Measurements from ENCODE around the gene CADPS. TPM values are rescaled to one million over a fixed set of nuclear protein-coding genes. Genes with fewer than 3 reads are reported as not detected.

Gene CADPS
- total RNA-seq (0.58 TPM), polyA plus RNA-seq (ENCODE audit: insufficient read depth in 1 of 8, insufficient read length in 8 of 8, low replicate concordance in 1 of 8) (1 to 10 TPM in 6 of 8 donors, under 1 TPM in 2; 0.47 to 4.4 (median 1.7) TPM)
- long read RNA-seq, donor 1 = 0 reads
- long read RNA-seq, donor 2 = 0 reads
- long read RNA-seq, donor 3 = 0 reads
- long read RNA-seq, donor 4 = 0 reads
- long read RNA-seq, donor 5 = 0 reads
- long read RNA-seq, donor 6, full-length matches to known transcripts = 1 of 1 reads
- long read RNA-seq, donor 6, partial matches to known transcripts = 0 of 1 reads
- long read RNA-seq, donor 6, other reads (novel, unspliced or antisense) = 0 of 1 reads
- long read RNA-seq, donor 7 = 0 reads
- long read RNA-seq, donor 8 = 0 reads
- long read RNA-seq, donor 9 = 0 reads
- long read RNA-seq, donor 10 = 0 reads
- long read RNA-seq, donor 11 = 0 reads

DNA sequence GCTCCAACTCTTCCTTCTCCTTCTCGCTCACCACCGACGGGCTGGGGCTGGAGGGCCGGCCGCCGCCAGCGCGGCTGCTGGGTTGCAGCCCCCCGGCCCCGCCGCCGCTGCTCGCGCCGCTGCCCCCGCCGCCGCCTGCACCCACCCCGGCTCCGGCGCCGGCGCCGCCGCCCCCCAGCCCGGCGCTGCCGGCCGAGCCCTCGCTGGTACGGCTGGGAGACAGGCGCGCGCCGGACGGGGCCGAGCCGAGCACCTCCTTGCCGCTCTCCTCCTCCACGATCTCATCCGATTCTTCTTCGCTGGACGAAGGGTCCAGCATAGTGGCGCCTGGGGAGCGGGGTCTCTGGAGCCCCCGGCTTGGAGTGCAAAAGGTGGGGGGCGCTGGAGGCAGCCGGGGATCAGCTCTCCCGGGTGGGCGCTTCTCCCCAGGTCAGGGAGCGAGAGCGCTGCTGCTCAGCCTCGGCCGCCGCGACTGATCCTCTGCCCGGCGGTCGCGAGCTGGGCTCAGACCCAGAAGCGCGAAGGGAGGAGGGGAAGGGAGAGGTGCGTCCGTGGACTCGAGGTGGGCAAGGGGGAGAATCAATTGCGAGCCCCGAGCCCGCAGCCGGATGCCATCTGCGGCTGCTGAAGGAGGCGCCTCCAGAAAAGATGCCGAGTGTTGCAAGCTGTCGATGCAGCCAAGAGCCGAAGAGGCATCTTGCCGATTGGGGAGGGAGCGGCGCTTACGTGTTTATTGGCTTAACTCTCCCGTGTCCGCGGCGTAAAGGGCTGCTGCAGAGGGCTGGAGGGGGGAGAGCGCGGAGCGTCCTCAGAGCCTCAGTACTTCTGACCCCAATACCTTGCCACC, at the start of gene CADPS:
Gene CADPS (minus strand): TSS at position 706 of the 847 bp plus-strand sequence. CDS start 387 bp downstream, at position 319.
- peak within 1 kb of the TSS; percentile 36 for H3K4me3 ChIP-seq (ENCODE audit: low read length)
- peaks cover 30% of the 10 kb centered on the region for H3K27me3 ChIP-seq (ENCODE audit: control insufficient read depth, insufficient read depth, low read length)
- H3K36me3 ChIP-seq (ENCODE audit: control insufficient read depth, insufficient read depth, low read length) = no peaks in the 10 kb centered on the region
- peaks cover 6% of the 10 kb centered on the region for H3K9me3 ChIP-seq (replicated peaks; ENCODE audit: control insufficient read depth, low read depth, low read length)
- DNase-seq = peak; percentile 22
- H3K4me1 ChIP-seq (ENCODE audit: control insufficient read depth, insufficient read depth, low read length) = peaks cover 16% of the 10 kb centered on the region
- no peak within 1 kb of the TSS for H3K27ac ChIP-seq (ENCODE audit: low read length)
- WGBS (ENCODE audit: insufficient coverage) = under 1% methylated on average over 77 of the region's 85 CpGs

DNA sequence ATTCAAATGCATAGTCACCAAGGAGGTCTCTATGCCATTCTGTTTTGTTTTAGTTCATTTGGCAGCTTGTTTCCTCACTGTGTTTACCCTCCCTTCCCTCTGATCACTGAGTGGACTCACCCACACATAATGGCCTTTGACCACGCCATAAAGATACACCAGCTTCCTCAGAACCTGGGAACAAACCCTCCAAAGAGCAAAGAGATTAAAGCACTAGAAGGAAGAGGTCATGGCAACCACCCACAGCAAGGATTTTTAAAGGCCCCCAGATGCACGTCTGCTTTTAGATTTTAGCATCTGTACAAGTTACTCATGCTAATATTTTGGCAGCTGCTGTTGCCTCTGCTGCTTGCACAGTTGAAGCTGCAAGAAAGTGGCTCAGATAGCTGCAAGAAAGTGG, 47.9 kb upstream of the CADPS start:
- H3K4me1 ChIP-seq (ENCODE audit: control insufficient read depth, insufficient read depth, low read length) = no peaks in the 10 kb centered on the region
- no peaks in the 10 kb centered on the region for H3K36me3 ChIP-seq (ENCODE audit: control insufficient read depth, insufficient read depth, low read length)
- no peak overlapping the region for H3K4me3 ChIP-seq (ENCODE audit: low read length)
- H3K9me3 ChIP-seq (replicated peaks; ENCODE audit: control insufficient read depth, low read depth, low read length) = no peaks in the 10 kb centered on the region
- 33% methylated on average over 1 of the region's 2 CpGs for WGBS (ENCODE audit: insufficient coverage)
- H3K27ac ChIP-seq (ENCODE audit: low read length) = no peak overlapping the region
- H3K27me3 ChIP-seq (ENCODE audit: control insufficient read depth, insufficient read depth, low read length) = no peaks in the 10 kb centered on the region
- peak; percentile 53 for DNase-seq

DNA sequence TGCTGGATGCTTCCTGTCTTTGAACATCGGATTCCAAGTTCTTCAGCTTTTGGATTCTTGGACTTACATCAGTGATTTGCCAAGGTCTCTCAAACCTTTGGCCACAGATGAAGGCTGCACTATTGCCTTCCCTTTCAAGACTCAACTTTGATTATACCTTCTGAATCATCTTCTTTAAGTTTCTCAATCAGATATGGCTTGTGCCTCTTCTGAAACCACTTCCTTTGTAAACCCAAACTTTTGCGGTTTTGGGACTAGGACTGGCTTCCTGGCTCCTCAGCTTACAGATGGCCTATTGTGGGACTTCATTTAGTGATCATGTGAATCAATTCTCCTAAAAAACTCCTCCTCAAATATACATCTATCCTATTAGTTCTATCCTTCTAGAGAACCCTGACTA, 47.1 kb upstream of the CADPS start:
- no peaks in the 10 kb centered on the region for H3K4me1 ChIP-seq (ENCODE audit: control insufficient read depth, insufficient read depth, low read length)
- H3K9me3 ChIP-seq (replicated peaks; ENCODE audit: control insufficient read depth, low read depth, low read length) = no peaks in the 10 kb centered on the region
- no peaks in the 10 kb centered on the region for H3K27me3 ChIP-seq (ENCODE audit: control insufficient read depth, insufficient read depth, low read length)
- no peaks in the 10 kb centered on the region for H3K36me3 ChIP-seq (ENCODE audit: control insufficient read depth, insufficient read depth, low read length)
- DNase-seq = no peak
- 67% methylated on average over 1 of the region's 2 CpGs for WGBS (ENCODE audit: insufficient coverage)
- no peak overlapping the region for H3K4me3 ChIP-seq (ENCODE audit: low read length)
- H3K27ac ChIP-seq (ENCODE audit: low read length) = no peak overlapping the region

DNA sequence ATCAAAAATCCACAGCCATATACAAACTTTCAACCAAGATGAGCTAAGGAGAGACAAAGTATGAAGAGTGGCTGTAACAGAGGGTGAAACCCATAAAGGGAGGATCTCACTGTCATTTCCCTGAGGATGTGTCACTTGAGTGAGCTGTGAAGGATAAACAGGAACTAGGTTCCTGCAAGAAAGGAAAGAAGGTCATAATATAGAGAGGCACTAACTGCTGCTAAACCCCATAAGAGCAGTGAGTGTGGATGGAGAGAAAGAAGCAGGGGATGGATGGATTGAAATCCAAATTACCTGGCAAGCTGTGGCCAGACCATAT, 45.2 kb upstream of the CADPS start:
- no peaks in the 10 kb centered on the region for H3K9me3 ChIP-seq (replicated peaks; ENCODE audit: control insufficient read depth, low read depth, low read length)
- H3K36me3 ChIP-seq (ENCODE audit: control insufficient read depth, insufficient read depth, low read length) = no peaks in the 10 kb centered on the region
- no peak overlapping the region for H3K27ac ChIP-seq (ENCODE audit: low read length)
- no peak for DNase-seq
- no peak overlapping the region for H3K4me3 ChIP-seq (ENCODE audit: low read length)
- H3K27me3 ChIP-seq (ENCODE audit: control insufficient read depth, insufficient read depth, low read length) = no peaks in the 10 kb centered on the region
- H3K4me1 ChIP-seq (ENCODE audit: control insufficient read depth, insufficient read depth, low read length) = no peaks in the 10 kb centered on the region

DNA sequence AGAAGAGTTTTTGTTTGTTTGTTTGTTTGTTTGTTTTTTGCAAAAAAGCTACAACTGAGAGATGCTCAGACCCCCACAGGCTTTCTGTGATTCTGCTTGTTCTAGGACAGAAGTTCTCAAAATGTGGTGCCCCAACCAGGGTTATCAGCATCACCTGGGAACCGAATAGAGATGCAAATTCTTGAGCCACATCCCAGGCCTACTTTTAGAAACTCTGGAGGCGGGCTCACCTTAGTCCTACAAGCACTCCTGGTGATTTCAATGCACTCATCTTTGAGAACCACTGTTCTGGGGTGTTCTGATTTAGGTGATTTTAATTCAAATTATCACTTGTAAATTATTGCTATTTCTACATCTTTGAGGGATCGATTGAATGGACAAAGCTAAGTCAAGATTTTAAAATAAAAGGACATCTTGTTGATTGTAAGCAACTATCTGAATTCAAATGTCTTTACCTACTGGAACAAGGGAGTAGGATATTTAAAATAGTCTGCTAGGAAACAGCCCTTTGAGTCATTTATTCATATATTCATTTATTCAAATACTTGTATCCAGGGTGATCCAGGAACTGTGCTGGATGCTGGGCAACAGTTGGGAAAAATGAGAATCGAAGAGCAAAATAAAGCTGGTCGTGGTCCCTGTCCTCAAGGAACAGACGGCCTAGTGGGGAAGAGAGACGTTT, 44.7 kb upstream of the CADPS start:
- WGBS (ENCODE audit: insufficient coverage) = no CpG with 5 or more reads among the region's 7 CpGs
- H3K27me3 ChIP-seq (ENCODE audit: control insufficient read depth, insufficient read depth, low read length) = no peaks in the 10 kb centered on the region

DNA sequence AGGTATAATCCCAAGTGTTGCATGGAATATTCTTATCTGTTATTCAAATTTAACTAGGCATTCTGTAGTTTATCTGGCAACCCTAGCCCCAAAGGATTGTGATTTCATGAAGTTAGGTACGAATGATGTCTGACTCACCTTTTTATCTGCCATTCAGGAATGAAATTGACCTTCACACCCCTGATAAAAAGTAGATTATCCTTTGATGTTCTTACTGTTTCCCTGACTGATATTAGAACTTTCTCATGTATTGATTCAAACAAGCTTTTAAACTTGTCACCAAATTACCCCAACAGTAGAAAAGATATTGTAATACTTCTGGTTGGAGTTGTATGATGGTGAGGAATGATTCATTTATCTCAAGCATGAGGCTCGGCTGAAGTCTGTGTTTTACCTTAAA, 43.6 kb upstream of the CADPS start:
- Histone ChIP-seq H3K4me3 (ENCODE audit: low read length) (no peak overlapping the region), H3K27ac (ENCODE audit: low read length) (no peak overlapping the region), H3K9me3 (replicated peaks; ENCODE audit: control insufficient read depth, low read depth, low read length) (no peaks in the 10 kb centered on the region), H3K27me3 (ENCODE audit: control insufficient read depth, insufficient read depth, low read length) (no peaks in the 10 kb centered on the region), H3K4me1 (ENCODE audit: control insufficient read depth, insufficient read depth, low read length) (no peaks in the 10 kb centered on the region), H3K36me3 (ENCODE audit: control insufficient read depth, insufficient read depth, low read length) (no peaks in the 10 kb centered on the region)
- no peak for DNase-seq
- whole genome bisulfite sequencing (ENCODE audit: insufficient coverage) = no CpG with 5 or more reads among the region's 2 CpGs

More for the DNA sequence above, 44.7 kb upstream of the CADPS start:
- Histone ChIP-seq H3K27ac (ENCODE audit: low read length) (no peak overlapping the region), H3K9me3 (replicated peaks; ENCODE audit: control insufficient read depth, low read depth, low read length) (no peaks in the 10 kb centered on the region), H3K4me1 (ENCODE audit: control insufficient read depth, insufficient read depth, low read length) (no peaks in the 10 kb centered on the region), H3K36me3 (ENCODE audit: control insufficient read depth, insufficient read depth, low read length) (no peaks in the 10 kb centered on the region), H3K4me3 (ENCODE audit: low read length) (no peak overlapping the region)
- no peak for DNase-seq

DNA sequence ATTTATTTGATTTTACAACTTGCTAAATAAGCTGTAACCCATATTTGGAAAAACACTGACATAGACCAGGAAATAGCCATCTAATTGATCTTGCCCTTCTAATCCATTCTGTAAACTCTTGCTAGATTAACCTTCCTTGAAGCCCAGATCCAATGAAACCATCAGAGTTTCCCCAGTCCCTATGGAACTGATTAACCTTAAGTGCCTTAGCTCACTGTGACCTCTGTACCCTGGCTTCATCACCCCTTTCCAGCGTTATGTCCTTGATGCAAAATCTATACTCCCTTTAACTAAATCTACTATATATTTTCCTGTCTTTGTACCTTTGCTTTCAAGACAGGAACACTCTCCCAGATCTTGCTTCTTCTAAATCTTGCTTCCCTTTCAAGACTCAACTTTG, 42.9 kb upstream of the CADPS start:
- WGBS (ENCODE audit: insufficient coverage) = 50% methylated on average over 1 of the region's 1 CpG
- Histone ChIP-seq H3K27me3 (ENCODE audit: control insufficient read depth, insufficient read depth, low read length) (no peaks in the 10 kb centered on the region), H3K36me3 (ENCODE audit: control insufficient read depth, insufficient read depth, low read length) (no peaks in the 10 kb centered on the region), H3K4me1 (ENCODE audit: control insufficient read depth, insufficient read depth, low read length) (no peaks in the 10 kb centered on the region), H3K4me3 (ENCODE audit: low read length) (no peak overlapping the region), H3K9me3 (replicated peaks; ENCODE audit: control insufficient read depth, low read depth, low read length) (no peaks in the 10 kb centered on the region), H3K27ac (ENCODE audit: low read length) (no peak overlapping the region)
- no peak for DNase-seq

DNA sequence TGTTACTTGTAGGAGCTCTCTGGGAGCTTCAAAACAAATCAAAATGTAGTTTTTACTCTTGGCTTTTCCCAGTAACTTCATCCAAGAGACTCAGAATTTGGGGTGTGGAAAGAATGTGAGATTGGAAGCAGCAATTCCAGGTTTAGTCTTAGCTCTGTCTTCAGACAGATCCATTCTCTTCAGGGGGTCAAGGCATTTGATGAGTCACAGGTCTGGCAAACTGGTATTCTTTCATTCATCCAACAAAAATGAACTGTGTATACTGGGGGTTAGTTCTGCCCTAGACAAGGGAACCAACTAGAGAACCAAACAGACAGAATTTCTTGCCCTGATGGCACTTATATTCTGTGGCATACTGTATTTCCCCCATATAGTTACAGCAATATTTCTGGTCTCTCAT, 36.3 kb upstream of the CADPS start:
- no peaks in the 10 kb centered on the region for H3K27me3 ChIP-seq (ENCODE audit: control insufficient read depth, insufficient read depth, low read length)
- H3K27ac ChIP-seq (ENCODE audit: low read length) = no peak overlapping the region
- no peaks in the 10 kb centered on the region for H3K9me3 ChIP-seq (replicated peaks; ENCODE audit: control insufficient read depth, low read depth, low read length)
- H3K4me3 ChIP-seq (ENCODE audit: low read length) = no peak overlapping the region
- H3K36me3 ChIP-seq (ENCODE audit: control insufficient read depth, insufficient read depth, low read length) = no peaks in the 10 kb centered on the region
- H3K4me1 ChIP-seq (ENCODE audit: control insufficient read depth, insufficient read depth, low read length) = no peaks in the 10 kb centered on the region
- no peak for DNase-seq

DNA sequence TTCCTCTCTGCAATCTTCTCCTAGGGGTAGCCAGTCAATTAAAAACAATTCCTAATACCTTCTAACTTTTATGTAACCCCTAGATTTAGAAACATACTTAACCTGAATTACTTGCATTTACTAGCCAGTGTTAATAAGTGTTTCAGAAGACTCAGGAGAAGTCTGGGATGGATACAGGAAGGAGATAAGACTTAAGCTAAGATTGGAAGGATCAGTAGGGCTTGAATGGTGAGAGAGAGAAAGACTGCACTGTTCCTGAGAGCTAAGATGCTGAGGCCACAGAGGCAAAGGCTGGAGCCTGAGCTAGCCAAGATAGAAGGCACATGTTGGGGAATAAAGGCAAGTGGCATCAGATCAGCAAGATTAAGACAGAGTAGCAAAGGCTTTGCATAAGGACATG, 30.1 kb upstream of the CADPS start:
- Histone ChIP-seq H3K9me3 (replicated peaks; ENCODE audit: control insufficient read depth, low read depth, low read length) (no peaks in the 10 kb centered on the region), H3K27ac (ENCODE audit: low read length) (no peak overlapping the region), H3K36me3 (ENCODE audit: control insufficient read depth, insufficient read depth, low read length) (no peaks in the 10 kb centered on the region), H3K4me1 (ENCODE audit: control insufficient read depth, insufficient read depth, low read length) (no peaks in the 10 kb centered on the region), H3K4me3 (ENCODE audit: low read length) (no peak overlapping the region), H3K27me3 (ENCODE audit: control insufficient read depth, insufficient read depth, low read length) (peaks cover 2% of the 10 kb centered on the region)
- no peak for DNase-seq

Measured in muscle of leg (tissue), 16 donors.